Osteocyte (in vitro differentiated cells): ENCODE results near the gene FZD2. TPM values are rescaled to one million over a fixed set of nuclear protein-coding genes. Genes with fewer than 3 reads are reported as not detected.
A peak's percentile ranks its signal among the peaks of the same experiment; 100 is the strongest.

Experiments used
- DNase-seq: peaks from one replicate; pipeline ENCODE4 v3.0.0; 2021; ENCODE audit warnings: mixed read lengths; ENCODE audit not compliant: unreplicated experiment; ENCODE audit errors: extremely low spot score
- H3K27ac Mint-ChIP-seq: one replicate; pipeline ENCODE4 v1.8.0; 2021; ENCODE audit warnings: mild to moderate bottlenecking, mixed read lengths; ENCODE audit not compliant: unreplicated experiment
- H3K27me3 Mint-ChIP-seq: one replicate; pipeline ENCODE4 v1.8.0; 2021; ENCODE audit warnings: mixed read lengths; ENCODE audit not compliant: unreplicated experiment
- H3K36me3 Mint-ChIP-seq: one replicate; pipeline ENCODE4 v1.8.0; 2021; ENCODE audit warnings: mixed read lengths; ENCODE audit not compliant: unreplicated experiment
- H3K4me1 Mint-ChIP-seq: one replicate; pipeline ENCODE4 v1.8.0; 2021; ENCODE audit warnings: mixed read lengths; ENCODE audit not compliant: unreplicated experiment
- H3K4me3 Mint-ChIP-seq: one replicate; pipeline ENCODE4 v1.8.0; 2021; ENCODE audit warnings: mild to moderate bottlenecking, moderate library complexity, mixed read lengths; ENCODE audit not compliant: unreplicated experiment
- H3K9me3 Mint-ChIP-seq: one replicate; pipeline ENCODE4 v1.8.0; 2021; ENCODE audit warnings: mixed read lengths; ENCODE audit not compliant: unreplicated experiment
- CTCF ChIP-seq: fragments of 200-600 bp; sonication (generic); IDR thresholded peaks from 2 replicates; pipeline ENCODE4 v1.5.0; 2021; ENCODE audit warnings: antibody characterized with exemption, mild to moderate bottlenecking, moderate library complexity
- total RNA-seq: library from RNA; stranded (reverse); gene quantifications from 2 replicates; pipeline ENCODE4 v1.2.1, GENCODE V29; 2021

The FZD2 gene
- total RNA-seq, 1 donor from 2014 or later: 203 TPM

- DNase-seq: no peak
- H3K4me3 Mint-ChIP-seq: no peak overlapping the region
- no peak overlapping the region for H3K27ac Mint-ChIP-seq
- H3K9me3 Mint-ChIP-seq: no peaks in the 10 kb centered on the region
- no peak for TF ChIP-seq CTCF
- no peaks in the 10 kb centered on the region for H3K36me3 Mint-ChIP-seq
- H3K4me1 Mint-ChIP-seq: peaks cover 9% of the 10 kb centered on the region
- H3K27me3 Mint-ChIP-seq: no peaks in the 10 kb centered on the region
Observed at GRCh38 chr17:44593156-44593555, 35.9 kb downstream of the FZD2 start.

- H3K36me3 Mint-ChIP-seq: no peaks in the 10 kb centered on the region
- H3K27ac Mint-ChIP-seq: no peak overlapping the region
- H3K4me3 Mint-ChIP-seq: no peak overlapping the region
- no peaks in the 10 kb centered on the region for H3K9me3 Mint-ChIP-seq
- no peak for DNase-seq
- no peaks in the 10 kb centered on the region for H3K27me3 Mint-ChIP-seq
- no peak for TF ChIP-seq CTCF
- peaks cover 16% of the 10 kb centered on the region for H3K4me1 Mint-ChIP-seq
Observed at GRCh38 chr17:44595216-44595775, 38.0 kb downstream of the FZD2 start.

- TF ChIP-seq CTCF: no peak
- H3K27me3 Mint-ChIP-seq: no peaks in the 10 kb centered on the region
- H3K4me1 Mint-ChIP-seq: peaks cover 38% of the 10 kb centered on the region
- no peaks in the 10 kb centered on the region for H3K36me3 Mint-ChIP-seq
- H3K27ac Mint-ChIP-seq: no peak overlapping the region
- H3K4me3 Mint-ChIP-seq: no peak overlapping the region
- DNase-seq: no peak
- H3K9me3 Mint-ChIP-seq: no peaks in the 10 kb centered on the region
Observed at GRCh38 chr17:44598329-44598728, 41.0 kb downstream of the FZD2 start.

GRCh38 chr17:44598932-44599297 lies 41.6 kb downstream of the FZD2 start:
- no peak for TF ChIP-seq CTCF
- Mint-ChIP-seq H3K27me3 (no peaks in the 10 kb centered on the region), H3K36me3 (no peaks in the 10 kb centered on the region), H3K4me1 (peaks cover 41% of the 10 kb centered on the region), H3K4me3 (no peak overlapping the region), H3K9me3 (no peaks in the 10 kb centered on the region), H3K27ac (peak overlapping the region; percentile 76)
- no peak for DNase-seq

- no peak for TF ChIP-seq CTCF
- Mint-ChIP-seq H3K4me3 (no peak overlapping the region), H3K27me3 (no peaks in the 10 kb centered on the region), H3K9me3 (no peaks in the 10 kb centered on the region), H3K36me3 (no peaks in the 10 kb centered on the region), H3K27ac (peak overlapping the region; percentile 76), H3K4me1 (peaks cover 47% of the 10 kb centered on the region)
- no peak for DNase-seq
Observed at GRCh38 chr17:44599298-44600175, 42.3 kb downstream of the FZD2 start.
